Measurements from ENCODE around the gene CFAP100.

Gene CFAP100

GRCh38 chr3:126415661-126416591 lies 21.2 kb downstream of the CFAP100 start:
- H3K4me3 ChIP-seq (IDR thresholded peaks at IDR 0.05; ENCODE audit: insufficient read depth, low read depth, low read length), result no peak overlapping the region
- no peaks in the 10 kb centered on the region for H3K27me3 ChIP-seq (ENCODE audit: insufficient read depth, low read depth)
- no peaks in the 10 kb centered on the region for H4K20me1 ChIP-seq (ENCODE audit: insufficient read depth)
- H3K27ac ChIP-seq, result no peak overlapping the region
- no peak overlapping the region for H2AFZ ChIP-seq (ENCODE audit: low read depth)
- H3K4me1 ChIP-seq (ENCODE audit: low read depth, poor library complexity, severe bottlenecking), result no peaks in the 10 kb centered on the region
- TF ChIP-seq CTCF (conservative IDR thresholded peaks at IDR 0.05; ENCODE audit: low read depth, low read length), result no peak
- no peaks in the 10 kb centered on the region for H3K36me3 ChIP-seq (ENCODE audit: insufficient read depth)
- H3K4me2 ChIP-seq, result no peak overlapping the region
- H3K9ac ChIP-seq, result no peak overlapping the region
- no peaks in the 10 kb centered on the region for H3K79me2 ChIP-seq (ENCODE audit: insufficient read depth, low read depth)

- Histone ChIP-seq H3K36me3 (ENCODE audit: insufficient read depth) (no peaks in the 10 kb centered on the region), H4K20me1 (ENCODE audit: insufficient read depth) (no peaks in the 10 kb centered on the region), H3K27me3 (ENCODE audit: insufficient read depth, low read depth) (no peaks in the 10 kb centered on the region), H3K4me2 (no peak overlapping the region), H3K27ac (no peak overlapping the region), H2AFZ (ENCODE audit: low read depth) (no peak overlapping the region), H3K4me1 (ENCODE audit: low read depth, poor library complexity, severe bottlenecking) (no peaks in the 10 kb centered on the region), H3K4me3 (IDR thresholded peaks at IDR 0.05; ENCODE audit: insufficient read depth, low read depth, low read length) (no peak overlapping the region), H3K9ac (no peak overlapping the region), H3K79me2 (ENCODE audit: insufficient read depth, low read depth) (no peaks in the 10 kb centered on the region)
- TF ChIP-seq CTCF (conservative IDR thresholded peaks at IDR 0.05; ENCODE audit: low read depth, low read length), result no peak
These were observed 22.2 kb downstream of the CFAP100 start for GRCh38 chr3:126416943-126417342.

- no peaks in the 10 kb centered on the region for H3K36me3 ChIP-seq (ENCODE audit: insufficient read depth)
- H3K4me2 ChIP-seq, result no peak overlapping the region
- no peak overlapping the region for H3K4me3 ChIP-seq (IDR thresholded peaks at IDR 0.05; ENCODE audit: insufficient read depth, low read depth, low read length)
- H3K4me1 ChIP-seq (ENCODE audit: low read depth, poor library complexity, severe bottlenecking), result no peaks in the 10 kb centered on the region
- no peak for TF ChIP-seq CTCF (conservative IDR thresholded peaks at IDR 0.05; ENCODE audit: low read depth, low read length)
- no peaks in the 10 kb centered on the region for H3K79me2 ChIP-seq (ENCODE audit: insufficient read depth, low read depth)
- H2AFZ ChIP-seq (ENCODE audit: low read depth), result no peak overlapping the region
- no peaks in the 10 kb centered on the region for H4K20me1 ChIP-seq (ENCODE audit: insufficient read depth)
- no peak overlapping the region for H3K9ac ChIP-seq
- no peak overlapping the region for H3K27ac ChIP-seq
- H3K27me3 ChIP-seq (ENCODE audit: insufficient read depth, low read depth), result no peaks in the 10 kb centered on the region
These were observed 22.8 kb downstream of the CFAP100 start for GRCh38 chr3:126417515-126417914.

DNA sequence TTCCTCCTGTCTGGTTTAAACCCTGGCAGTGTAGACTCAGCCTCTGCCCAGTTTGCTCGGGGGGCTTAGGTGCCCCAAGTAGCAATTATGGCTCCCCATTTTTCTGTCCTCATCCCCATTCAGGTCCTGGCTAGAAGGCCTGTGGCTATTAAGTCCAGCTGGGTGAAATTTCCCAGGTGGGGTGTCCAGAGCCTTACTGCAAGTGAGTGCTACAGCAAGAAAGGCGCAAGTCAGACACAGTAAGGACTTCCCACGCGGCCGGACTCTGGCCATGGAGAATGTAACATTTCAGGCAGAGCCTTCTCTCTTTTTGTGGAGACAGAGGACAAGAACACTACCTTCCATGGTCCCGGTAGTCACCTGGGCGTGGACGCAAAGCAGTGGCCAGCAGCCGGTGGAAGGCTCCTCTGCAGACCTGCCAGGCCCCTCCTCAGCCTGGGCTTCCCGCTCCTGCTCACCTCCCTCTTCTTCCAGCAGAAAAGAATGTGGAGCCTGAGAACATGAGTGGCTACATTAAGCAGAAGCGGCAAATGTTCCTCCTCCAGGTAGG lies 23.3 kb downstream of the CFAP100 start:
- H2AFZ ChIP-seq (ENCODE audit: low read depth), result no peak overlapping the region
- no peaks in the 10 kb centered on the region for H3K27me3 ChIP-seq (ENCODE audit: insufficient read depth, low read depth)
- H3K9ac ChIP-seq, result no peak overlapping the region
- H3K4me3 ChIP-seq (IDR thresholded peaks at IDR 0.05; ENCODE audit: insufficient read depth, low read depth, low read length), result no peak overlapping the region
- TF ChIP-seq CTCF (conservative IDR thresholded peaks at IDR 0.05; ENCODE audit: low read depth, low read length), result no peak
- H4K20me1 ChIP-seq (ENCODE audit: insufficient read depth), result no peaks in the 10 kb centered on the region
- no peaks in the 10 kb centered on the region for H3K4me1 ChIP-seq (ENCODE audit: low read depth, poor library complexity, severe bottlenecking)
- H3K36me3 ChIP-seq (ENCODE audit: insufficient read depth), result no peaks in the 10 kb centered on the region
- no peak overlapping the region for H3K27ac ChIP-seq
- no peaks in the 10 kb centered on the region for H3K79me2 ChIP-seq (ENCODE audit: insufficient read depth, low read depth)
- H3K4me2 ChIP-seq, result no peak overlapping the region
